Neural progenitor cell (in vitro differentiated cells): ENCODE data around the gene MLH1.

ENCODE experiments used
- EZH2 ChIP-seq: fragments of 200-600 bp; sonication (generic); IDR thresholded peaks from 2 replicates; pipeline ENCODE4 v1.6.1; 2017; ENCODE audit warnings: antibody characterized with exemption, mild to moderate bottlenecking, moderate library complexity
- TF ChIP-seq, protein P1 (sequence below): fragments of 200-600 bp; sonication (generic); IDR thresholded peaks from 2 replicates; pipeline ENCODE4 v1.5.1; 2017; ENCODE audit warnings: antibody characterized with exemption, mild to moderate bottlenecking

- TF ChIP-seq EZH2: no peak
- TF ChIP-seq, protein P1, sequence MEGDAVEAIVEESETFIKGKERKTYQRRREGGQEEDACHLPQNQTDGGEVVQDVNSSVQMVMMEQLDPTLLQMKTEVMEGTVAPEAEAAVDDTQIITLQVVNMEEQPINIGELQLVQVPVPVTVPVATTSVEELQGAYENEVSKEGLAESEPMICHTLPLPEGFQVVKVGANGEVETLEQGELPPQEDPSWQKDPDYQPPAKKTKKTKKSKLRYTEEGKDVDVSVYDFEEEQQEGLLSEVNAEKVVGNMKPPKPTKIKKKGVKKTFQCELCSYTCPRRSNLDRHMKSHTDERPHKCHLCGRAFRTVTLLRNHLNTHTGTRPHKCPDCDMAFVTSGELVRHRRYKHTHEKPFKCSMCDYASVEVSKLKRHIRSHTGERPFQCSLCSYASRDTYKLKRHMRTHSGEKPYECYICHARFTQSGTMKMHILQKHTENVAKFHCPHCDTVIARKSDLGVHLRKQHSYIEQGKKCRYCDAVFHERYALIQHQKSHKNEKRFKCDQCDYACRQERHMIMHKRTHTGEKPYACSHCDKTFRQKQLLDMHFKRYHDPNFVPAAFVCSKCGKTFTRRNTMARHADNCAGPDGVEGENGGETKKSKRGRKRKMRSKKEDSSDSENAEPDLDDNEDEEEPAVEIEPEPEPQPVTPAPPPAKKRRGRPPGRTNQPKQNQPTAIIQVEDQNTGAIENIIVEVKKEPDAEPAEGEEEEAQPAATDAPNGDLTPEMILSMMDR: no peak
Measured at GRCh38 chr3:37075955-37076354, 82.6 kb downstream of the MLH1 start.
